Retinal pigment epithelial cell (primary cell): ENCODE measurements around the gene CDC40.

ENCODE experiments used
- DNase-seq: peaks from one replicate; pipeline ENCODE4 v3.0.0-alpha.2; 2010; ENCODE audit warnings: low read depth
- H3K4me3 ChIP-seq: 2 replicates; pipeline ENCODE4 v1.5.1; 2011; ENCODE audit warnings: mild to moderate bottlenecking, low read length, control low read depth, moderate library complexity
- TF ChIP-seq, protein P1 (sequence below): conservative IDR thresholded peaks from 2 replicates; pipeline ENCODE4 v1.5.1; 2011; ENCODE audit warnings: low read depth, low read length, control low read depth, inconsistent platforms

The CDC40 gene

DNA sequence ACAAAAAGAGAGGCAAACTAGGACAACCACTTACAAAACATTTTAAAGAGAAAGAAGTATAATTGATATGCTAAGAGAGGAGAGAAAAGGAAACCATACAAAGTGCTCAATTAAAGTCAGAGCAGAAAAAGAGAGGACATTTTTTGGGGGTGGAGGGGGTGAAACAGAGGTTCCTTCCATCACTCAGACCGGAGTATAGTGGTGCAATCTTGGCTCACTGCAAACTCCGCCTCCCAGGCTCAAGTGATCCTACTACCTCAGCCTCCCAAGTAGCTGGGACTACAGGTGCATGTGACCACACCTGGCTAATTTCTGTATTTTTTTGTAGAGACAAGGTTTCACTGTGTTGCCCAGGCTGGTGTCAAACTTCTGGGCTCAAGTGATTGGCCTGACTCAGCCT is 10.1 kb upstream of the CDC40 start:
- DNase-seq = no peak
- TF ChIP-seq, protein P1, sequence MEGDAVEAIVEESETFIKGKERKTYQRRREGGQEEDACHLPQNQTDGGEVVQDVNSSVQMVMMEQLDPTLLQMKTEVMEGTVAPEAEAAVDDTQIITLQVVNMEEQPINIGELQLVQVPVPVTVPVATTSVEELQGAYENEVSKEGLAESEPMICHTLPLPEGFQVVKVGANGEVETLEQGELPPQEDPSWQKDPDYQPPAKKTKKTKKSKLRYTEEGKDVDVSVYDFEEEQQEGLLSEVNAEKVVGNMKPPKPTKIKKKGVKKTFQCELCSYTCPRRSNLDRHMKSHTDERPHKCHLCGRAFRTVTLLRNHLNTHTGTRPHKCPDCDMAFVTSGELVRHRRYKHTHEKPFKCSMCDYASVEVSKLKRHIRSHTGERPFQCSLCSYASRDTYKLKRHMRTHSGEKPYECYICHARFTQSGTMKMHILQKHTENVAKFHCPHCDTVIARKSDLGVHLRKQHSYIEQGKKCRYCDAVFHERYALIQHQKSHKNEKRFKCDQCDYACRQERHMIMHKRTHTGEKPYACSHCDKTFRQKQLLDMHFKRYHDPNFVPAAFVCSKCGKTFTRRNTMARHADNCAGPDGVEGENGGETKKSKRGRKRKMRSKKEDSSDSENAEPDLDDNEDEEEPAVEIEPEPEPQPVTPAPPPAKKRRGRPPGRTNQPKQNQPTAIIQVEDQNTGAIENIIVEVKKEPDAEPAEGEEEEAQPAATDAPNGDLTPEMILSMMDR = no peak
- H3K4me3 ChIP-seq = no peak overlapping the region

DNA sequence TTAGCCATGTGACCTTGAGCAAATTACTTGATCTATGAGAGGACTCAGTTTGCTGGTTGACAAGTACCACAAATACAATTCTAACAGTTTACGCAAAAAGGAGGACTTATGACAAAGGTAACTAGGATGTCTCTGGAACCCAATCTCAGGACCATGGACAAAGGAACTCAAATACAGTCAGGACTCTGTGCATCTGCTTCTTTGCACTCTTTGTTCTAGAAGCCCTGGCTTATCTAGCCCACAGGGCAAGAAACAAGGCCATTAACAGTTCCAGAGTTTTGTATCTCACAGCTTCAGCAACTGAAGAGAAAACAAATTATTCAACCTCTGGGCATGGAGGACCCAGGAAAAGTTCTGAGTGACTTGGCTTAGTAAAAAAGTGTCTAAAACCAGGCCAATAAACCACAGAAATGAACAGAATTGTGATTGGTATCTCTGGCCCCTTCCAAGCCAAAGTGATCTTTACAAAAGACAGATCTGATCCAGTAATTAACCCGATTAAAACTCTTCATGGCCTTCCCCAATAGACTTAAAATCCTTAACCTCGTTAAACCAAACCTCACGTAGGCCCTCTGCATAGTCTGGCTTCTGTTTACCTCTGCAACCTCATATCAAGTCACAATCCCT is 6.6 kb upstream of the CDC40 start:
- DNase-seq = no peak
- TF ChIP-seq, protein P1 = no peak

DNA sequence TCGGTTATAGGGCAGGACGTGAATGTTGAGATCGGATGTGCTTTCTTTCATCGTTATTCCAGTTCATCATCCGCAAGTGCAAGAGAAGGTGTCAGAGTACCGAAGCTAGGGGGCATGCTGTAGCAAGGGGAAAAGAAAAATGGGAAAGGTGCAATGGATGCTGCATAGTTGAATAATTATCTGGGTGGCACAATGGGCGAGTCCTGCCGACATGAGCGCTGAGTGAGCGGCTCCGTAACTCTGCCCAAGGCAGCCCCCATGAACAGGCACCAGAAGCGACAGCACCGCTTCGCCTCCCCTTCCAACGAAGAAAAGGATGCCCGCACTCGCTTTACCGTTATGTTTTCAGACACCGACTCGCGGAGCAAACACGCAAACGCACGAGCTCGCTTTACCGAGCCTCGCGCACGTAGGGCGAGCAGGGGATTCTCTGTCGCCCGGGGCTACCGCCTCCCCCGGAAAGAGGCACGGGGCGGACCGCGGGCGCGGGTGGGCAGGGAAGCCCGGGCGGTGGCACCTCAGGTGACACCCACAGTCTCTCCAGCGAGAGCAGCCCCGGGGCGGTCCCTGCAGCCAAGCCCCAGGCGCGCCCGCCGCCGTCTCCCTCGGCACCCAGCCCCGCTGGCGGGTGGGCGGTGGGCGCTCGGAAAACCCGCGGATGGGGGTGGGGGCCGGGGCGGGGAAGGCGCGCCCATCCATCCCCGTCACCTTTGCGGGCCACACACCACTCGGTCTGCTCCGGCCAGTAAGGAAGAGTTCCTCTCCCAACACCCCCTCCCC is 1.4 kb upstream of the CDC40 start:
- TF ChIP-seq, protein P1 = peak; percentile 83
- peak overlapping the region; percentile 94 for H3K4me3 ChIP-seq
- DNase-seq = peak; percentile 48

More for the DNA sequence above, 6.6 kb upstream of the CDC40 start:
- no peak overlapping the region for H3K4me3 ChIP-seq

DNA sequence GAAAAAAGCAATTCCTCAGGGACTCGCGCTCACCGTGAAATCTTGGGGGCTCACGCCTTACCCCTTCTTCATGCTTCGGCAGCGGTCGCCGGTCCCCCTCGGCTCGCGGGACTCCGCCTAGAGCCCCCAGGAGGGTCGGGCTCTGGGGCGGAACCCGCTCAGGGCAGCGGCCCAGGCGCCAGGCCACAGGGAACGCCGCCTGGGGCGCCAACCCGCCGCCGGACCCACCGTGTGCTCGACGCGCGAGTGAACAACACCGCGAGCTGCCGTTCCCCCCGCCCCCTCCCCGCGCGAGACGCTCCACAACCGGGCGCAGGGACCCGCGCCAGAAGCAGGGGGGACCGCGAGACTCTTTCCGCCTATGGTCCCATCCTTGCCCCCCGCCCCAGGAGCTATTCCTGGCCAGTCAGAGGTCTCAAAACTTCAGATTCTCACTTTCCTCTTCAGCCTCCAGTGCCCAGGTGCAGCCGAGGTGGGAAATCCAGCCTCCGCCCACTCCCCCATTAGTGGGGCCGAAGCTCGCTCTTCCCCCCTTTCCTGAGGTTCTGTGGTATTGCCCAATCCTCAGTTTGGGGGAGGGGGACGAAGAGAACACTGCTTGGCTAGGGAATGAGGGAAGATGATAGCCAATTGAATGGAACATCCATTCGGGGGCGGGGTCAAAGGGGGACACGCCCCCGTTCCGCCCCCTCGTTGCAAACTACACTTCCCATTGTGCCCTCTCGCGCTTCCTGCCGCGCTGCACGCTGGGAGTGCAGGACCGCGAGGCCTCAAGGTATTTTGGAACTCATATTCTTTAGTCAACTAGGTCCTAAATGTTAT is 610 bp upstream of the CDC40 start, which contains the start of gene WASF1:
Gene WASF1, minus strand, starts transcription at position 265 of the 822 bp plus-strand sequence. CDS start 52,069 bp downstream, outside the sequence.
- TF ChIP-seq, protein P1 = no peak
- H3K4me3 ChIP-seq = peak within 1 kb of the TSS; percentile 94

DNA sequence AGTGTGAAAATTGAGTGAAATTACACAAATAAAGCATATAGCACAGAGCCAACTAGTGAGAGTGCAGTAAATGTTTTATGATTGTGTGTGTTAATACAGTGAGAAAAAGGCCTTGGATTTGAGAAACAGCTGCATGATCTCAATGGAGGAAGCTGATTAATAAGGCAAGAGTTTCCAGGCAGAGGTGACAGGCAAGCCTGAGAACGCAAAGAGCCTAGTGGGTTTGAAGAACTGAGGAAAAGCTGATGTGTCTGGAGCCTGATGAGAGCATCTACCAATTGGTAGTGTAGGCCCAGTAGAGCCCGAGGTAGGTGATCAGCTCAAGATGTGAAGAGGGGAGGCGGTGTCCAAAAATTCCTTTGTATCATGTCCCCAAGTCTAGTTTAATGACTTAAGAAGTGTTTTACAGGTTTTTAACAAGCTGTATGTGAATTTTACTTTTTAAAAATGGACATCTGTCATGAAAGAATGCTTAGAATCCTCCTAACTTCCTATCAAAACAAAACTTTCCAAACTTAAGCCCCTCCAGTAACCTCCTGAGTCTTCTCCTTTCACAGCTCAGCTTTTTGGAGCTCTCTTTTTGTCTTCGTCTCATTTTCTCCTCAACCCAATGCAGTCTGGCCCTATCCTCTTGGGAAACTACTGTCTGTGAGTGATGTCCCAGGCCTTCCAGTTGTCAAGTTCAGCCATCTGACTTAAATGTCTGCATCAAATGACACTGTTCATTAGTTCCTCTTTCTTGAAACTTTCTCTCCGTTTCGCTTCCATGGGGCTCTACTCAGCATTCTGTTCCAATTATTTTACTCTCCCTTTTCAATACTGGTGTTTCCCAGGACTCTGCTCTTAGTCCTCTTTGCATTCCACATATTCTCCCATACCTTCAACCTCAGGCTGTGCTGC is 1.2 kb downstream of the CDC40 start:
- TF ChIP-seq, protein P1 = no peak
- peak overlapping the region; percentile 94 for H3K4me3 ChIP-seq
- DNase-seq = no peak

More for the DNA sequence above, 610 bp upstream of the CDC40 start, which contains the start of gene WASF1:
- peak; percentile 88 for DNase-seq

DNA sequence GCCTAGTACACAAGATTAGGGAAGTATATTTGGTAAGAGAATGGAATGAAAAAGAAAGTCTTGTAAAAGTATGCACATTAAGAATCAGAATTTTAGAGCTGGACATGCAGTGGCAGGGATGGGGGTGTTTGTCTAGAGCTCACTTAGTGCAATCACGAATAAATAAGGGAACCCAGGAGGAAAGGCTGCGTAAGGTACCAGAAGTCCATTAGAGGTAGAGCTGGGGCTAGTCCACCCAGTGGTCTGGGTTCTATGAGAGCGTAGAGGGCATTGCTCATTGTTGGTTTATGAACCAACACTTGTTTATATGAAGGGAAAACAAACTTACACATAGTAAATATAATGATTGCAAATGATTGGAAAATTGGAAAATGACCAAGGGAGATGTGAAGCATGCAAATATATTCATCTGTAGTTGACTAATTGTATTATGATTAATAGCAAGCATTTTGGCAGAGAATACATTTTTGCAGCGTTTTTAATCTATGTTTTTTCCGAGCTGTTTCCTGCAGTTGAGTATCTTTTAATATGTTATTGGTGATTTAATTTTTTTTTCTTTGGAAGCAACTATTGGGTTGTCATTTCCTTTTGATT is 3.2 kb downstream of the CDC40 start:
- TF ChIP-seq, protein P1 = no peak
- no peak overlapping the region for H3K4me3 ChIP-seq

More for the DNA sequence above, 3.2 kb downstream of the CDC40 start:
- no peak for DNase-seq
